Dermis lymphatic vessel endothelial cell (primary cell): ENCODE results near the gene PSORS1C1. TPM values are rescaled to one million over a fixed set of nuclear protein-coding genes. Genes with fewer than 3 reads are reported as not detected.

Experiments used
- total RNA-seq: library from RNA; depleted of rRNA; stranded (reverse); fragments of >200 nt; gene quantifications from 2 replicates; pipeline ENCODE4 v1.2.1, GENCODE V29; 2014

The PSORS1C1 gene, protein sequence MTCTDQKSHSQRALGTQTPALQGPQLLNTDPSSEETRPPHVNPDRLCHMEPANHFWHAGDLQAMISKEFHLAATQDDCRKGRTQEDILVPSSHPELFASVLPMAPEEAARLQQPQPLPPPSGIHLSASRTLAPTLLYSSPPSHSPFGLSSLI
- total RNA-seq = 3.7 and 4.0 TPM in 2 replicates

DNA sequence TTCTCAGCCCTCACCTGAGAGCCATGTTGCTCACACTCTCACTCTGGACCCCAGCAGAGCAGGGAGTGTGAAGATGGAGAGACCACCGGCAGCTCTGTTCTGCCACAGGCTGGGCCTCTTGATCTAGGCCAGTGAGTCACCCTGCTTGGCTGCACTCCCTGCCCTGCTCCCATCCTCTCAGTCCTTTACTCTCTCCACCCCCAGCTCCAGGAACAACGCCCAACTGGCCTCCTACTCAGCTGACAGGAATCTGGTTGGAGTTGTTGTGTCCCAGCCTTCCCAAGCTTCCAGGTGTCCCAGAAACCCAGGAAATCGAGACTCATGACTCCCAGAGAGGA is at the start of gene PSORS1C1:
PSORS1C1 (plus strand) TSS at position 260 of the 338 bp plus-strand sequence. CDS start 14,833 bp downstream, outside the sequence.

DNA sequence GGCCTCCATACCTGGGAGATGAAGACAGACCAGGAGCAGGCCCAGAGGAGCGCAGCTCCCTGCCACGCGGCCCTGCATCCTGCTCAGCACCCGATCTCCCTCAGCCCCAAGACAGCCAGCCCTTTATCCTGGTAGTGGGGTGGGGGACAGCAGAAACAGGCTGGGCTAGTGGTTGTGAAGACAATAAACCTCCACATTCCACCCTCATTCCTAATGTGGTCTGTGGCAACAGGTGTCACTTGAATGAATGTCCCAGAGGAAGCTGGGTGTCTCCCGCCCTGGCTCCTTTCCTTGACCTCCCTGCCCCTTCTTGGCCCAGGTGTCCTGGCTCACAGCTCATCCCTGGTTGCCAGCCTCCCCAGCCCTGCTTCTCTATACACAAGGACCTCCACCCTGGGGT is 2.1 kb upstream of the PSORS1C1 start, which contains the start of gene C6orf15:
C6orf15 (minus strand) TSS at position 98 of the 400 bp plus-strand sequence; CDS start at position 78, 20 bp downstream.

DNA sequence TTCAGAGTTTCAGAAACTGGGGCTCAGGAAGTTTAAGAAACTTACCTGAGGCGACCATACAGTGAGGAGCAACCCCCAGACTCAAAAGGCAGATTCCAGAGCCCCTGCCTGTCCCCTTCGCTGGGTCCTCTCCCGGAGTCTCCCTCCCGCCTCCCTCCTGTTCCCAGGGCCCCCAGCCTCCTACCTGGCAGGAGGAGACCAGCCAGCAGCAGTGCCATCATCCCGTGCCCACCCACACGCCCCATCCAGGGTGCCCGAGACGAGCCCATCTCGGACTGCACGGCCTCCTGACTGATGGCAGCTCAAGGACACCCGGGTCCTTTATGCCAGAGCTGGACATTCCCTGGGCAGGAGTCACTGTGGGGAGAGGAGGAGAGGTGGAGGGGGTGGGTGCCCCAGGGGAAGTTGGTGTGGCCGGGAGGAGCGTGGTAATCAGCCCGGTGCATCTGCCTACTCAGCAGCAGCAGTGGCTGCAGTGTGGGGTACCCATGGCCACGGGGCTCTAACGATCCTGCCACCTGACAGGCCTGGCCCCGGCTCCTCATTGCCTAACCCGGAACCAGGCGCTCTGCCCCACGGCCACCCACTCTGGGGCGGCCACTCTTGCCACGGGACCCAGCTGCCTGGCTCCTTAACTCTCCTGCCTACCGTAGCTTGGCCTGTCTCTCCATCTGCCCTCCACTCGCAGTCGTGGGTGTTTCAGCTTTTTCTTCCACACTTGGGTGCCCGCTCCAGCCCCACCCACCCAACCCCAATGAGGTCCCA is 5.7 kb downstream of the PSORS1C1 start, which contains the start of gene CDSN:
CDSN (minus strand) TSS at position 296 of the 765 bp plus-strand sequence; CDS start at position 269, 27 bp downstream.

DNA sequence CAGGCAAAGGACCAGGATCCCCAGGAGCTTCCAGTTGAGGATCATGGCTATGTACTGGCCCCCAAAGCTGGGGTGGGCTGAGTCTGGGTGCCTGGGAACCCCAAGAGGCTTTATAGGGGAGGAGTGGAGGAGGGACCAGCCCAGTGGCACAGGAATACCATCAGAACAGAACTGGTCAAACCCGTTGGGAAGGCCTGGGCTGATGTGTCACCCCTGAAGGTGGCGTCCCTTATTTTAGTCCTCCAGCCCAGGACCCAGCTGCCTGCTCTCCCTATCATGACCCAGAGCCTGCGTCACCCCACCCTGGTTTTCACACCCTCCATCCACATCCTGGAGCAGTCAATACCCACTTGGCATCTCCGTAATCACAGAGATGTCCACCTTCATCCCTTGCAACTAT is 24.4 kb downstream of the PSORS1C1 start, which contains the start of gene PSORS1C2:
PSORS1C2 (minus strand) TSS at position 85 of the 400 bp plus-strand sequence; CDS start at position 45, 40 bp downstream.

DNA sequence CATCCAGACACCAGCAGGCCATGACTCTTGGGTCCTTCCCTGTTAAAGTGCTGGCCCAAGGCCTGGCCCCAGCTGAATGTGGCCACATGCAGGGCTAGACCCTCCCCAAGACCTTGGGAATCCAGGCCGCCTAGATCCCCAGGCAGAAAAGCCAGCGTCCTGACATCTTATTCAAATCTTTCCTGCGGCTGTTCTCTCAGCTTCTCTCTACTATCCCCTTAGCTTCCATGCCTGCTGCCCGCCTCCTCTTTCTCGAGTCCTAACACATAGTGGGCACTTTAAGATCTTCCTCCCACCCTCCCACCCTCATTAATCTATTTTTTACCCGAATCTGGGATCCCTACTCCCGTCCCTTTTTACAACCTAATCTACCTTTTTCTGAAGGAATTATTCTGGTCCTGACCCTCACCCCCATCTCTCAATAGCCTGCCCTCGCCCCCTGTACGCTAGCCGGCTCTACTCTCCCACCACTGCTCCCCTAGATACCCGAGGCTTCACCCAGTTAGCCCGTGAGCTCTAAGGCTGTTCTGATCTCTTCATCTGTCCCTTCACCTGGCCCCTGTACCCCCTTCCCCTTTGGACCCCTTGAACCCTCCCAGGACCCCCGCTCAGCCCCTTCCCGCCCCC is 43.0 kb downstream of the PSORS1C1 start, which contains the start of gene CCHCR1:
CCHCR1 (minus strand) TSS at position 290 of the 627 bp plus-strand sequence; CDS start at position 88, 202 bp downstream.

DNA sequence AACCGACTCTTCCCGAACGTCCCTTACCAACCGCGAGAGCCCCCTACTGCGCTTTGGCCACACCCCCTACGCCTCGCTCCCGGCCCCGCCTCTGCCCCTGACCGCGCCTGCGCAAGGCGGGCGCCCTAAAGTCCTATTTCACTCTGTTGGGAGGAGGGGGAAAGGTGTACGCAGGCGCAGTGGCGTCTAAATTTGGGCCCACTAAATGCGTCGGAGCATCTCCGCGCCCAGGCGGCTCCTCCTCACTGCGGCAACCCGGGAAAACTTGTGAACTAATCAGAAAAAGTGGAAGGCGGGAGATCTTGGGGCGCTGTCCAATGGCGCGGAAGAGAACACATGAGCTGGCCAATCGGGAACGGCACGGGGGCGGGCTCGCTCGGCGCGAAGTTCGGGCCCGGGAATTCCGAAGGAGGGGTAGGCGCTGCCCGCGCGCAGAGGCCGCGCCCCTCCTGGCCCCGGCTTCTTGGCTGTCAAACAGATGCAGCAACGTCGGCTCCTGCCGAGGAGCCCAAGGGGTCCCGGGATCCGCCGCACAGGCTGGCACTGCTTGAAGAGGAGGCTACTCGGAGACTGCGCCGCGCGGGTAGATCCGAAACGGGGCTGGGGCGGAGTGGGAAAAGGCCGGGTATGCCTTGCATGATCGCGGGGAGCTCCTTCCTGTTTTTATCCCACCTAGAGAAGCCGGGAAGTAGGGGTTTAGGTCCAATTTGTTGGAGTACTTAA is 43.7 kb downstream of the PSORS1C1 start, which contains the start of gene TCF19:
TCF19 (plus strand) TSS at position 450 of the 723 bp plus-strand sequence. CDS start 881 bp downstream, outside the sequence.

GRCh38 chr6:31170600-31170881 is 55.9 kb downstream of the PSORS1C1 start, which contains the start of gene POU5F1:
POU5F1 (minus strand) TSS chr6:31170682; CDS start chr6:31170620, 62 bp downstream.

Other genes with a start within 250 kb of the PSORS1C1 start
- gene DDR1, start 230.3 kb upstream of the PSORS1C1 start, total RNA-seq = 4.8 and 5.7 TPM in 2 replicates
- gene GTF2H4, start 206.6 kb upstream of the PSORS1C1 start, total RNA-seq = 10.4 and 12.7 TPM in 2 replicates
- gene VARS2, start 200.6 kb upstream of the PSORS1C1 start, total RNA-seq = 9.6 and 11.0 TPM in 2 replicates
- gene SFTA2, start 182.6 kb upstream of the PSORS1C1 start, total RNA-seq = not detected in 2 replicates
- gene MUCL3, start 173.8 kb upstream of the PSORS1C1 start, total RNA-seq = not detected in 2 replicates
- gene MUC21, start 131.1 kb upstream of the PSORS1C1 start, total RNA-seq = not detected in 2 replicates
- gene MUC22, start 104.3 kb upstream of the PSORS1C1 start, total RNA-seq = not detected in 2 replicates
- gene C6orf15, start 2.2 kb upstream of the PSORS1C1 start, total RNA-seq = not detected in 2 replicates
- gene CDSN, start 5.6 kb downstream of the PSORS1C1 start, total RNA-seq = under 0.01 TPM in 1 of 2 replicates, not detected in the other
- gene PSORS1C2, start 24.3 kb downstream of the PSORS1C1 start, total RNA-seq = not detected in 2 replicates
- 9.3 and 9.6 TPM in 2 replicates for gene CCHCR1, start 43.0 kb downstream of the PSORS1C1 start, total RNA-seq
- gene TCF19, start 43.8 kb downstream of the PSORS1C1 start, total RNA-seq = 4.4 and 8.8 TPM in 2 replicates
- not detected in 2 replicates for gene POU5F1, start 55.9 kb downstream of the PSORS1C1 start, total RNA-seq
- 288 and 354 TPM in 2 replicates for gene HLA-C, start 157.3 kb downstream of the PSORS1C1 start, total RNA-seq
- gene HLA-B, start 242.4 kb downstream of the PSORS1C1 start, total RNA-seq = 326 and 346 TPM in 2 replicates